GM21423 (cell line): ENCODE data around the gene PITX3.
"Not testable (repeated sequence)": the region's sequence is repeated elsewhere in the genome, so short reads cannot be mapped to it uniquely, and the experiment has no call there.

Experiments used
- ATAC-seq: cut with Tn5 transposase; IDR thresholded peaks from one replicate; pipeline ENCODE4 v1.9.1; 2021; ENCODE audit warnings: mild to moderate bottlenecking, moderate library complexity; ENCODE audit not compliant: unreplicated experiment

Gene PITX3

DNA sequence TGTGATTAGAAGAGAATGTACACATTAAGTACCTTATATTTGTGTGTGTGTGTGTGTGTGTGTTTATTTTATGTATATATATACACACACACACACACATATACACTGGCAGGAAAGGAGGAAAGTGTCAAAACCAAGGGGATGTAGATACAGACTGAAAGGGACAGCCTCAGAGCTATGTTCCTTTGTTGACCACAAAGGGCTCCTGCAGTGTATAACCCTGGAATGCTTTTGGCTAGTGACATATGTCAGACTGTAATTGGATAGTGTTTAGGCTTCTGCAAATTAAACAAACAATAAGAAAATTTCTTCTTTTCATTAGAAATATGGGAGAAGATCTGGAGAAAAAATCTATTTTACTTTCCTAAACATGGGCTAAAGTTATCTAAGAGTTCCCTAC, 19.9 kb upstream of the PITX3 start:
- no peak for ATAC-seq

DNA sequence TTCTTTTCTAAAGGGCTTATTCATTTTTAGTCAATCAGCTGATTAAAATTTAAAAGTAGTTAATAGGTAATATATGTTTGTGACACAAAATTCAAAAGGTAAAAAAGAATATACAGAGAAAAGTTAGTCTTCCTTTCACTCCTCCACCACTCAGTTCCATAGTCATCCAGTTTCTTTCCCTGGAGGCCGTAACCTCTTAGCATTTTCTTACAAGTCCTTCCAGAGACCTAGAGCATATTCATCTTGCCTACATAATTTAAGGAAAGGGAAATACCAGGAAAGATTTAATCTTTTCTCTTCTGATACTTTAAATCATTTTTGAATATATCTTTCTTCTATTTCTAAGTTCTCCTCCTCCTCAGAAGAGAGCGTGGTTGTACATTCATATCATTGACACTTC, 14.1 kb upstream of the PITX3 start:
- ATAC-seq = no peak

DNA sequence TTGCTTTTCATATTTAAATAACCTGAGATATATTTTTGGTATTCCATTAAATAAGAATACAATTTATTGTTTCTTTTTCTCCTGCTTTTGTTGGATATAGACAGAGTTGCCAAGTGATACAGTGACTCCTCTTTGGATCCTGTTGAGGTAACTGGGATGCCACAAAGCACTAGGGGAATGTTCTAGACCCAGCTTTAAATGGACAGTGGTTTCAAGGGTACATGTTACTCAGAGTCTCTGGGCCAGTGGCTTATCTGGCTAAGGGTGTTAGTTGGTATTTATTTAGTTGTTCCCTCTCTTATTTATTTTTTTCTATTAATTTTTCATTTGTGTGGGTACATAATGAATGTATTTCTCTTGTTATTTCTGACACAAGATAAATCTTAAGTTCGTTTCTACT, 13.1 kb upstream of the PITX3 start:
- no peak for ATAC-seq

DNA sequence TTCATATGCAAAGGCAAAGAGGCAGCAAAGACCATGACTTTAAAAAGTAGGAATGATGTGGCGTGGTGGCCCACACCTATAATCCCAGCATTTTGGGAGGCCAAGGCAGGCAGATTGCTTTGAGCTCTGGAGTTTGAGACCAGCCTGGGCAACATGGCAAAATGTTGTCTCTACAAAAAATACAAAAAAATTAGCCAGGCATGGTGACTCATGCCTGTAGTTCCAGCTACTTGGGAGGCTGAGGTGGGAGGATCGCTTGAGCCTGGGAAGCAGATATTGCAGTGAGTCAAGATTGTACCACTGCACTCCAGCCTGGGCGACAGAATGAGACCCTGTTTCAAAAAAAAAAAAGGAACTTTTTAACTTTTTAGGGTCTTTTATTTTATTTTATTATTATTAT, 11.2 kb upstream of the PITX3 start:
- not testable (repeated sequence) for ATAC-seq

DNA sequence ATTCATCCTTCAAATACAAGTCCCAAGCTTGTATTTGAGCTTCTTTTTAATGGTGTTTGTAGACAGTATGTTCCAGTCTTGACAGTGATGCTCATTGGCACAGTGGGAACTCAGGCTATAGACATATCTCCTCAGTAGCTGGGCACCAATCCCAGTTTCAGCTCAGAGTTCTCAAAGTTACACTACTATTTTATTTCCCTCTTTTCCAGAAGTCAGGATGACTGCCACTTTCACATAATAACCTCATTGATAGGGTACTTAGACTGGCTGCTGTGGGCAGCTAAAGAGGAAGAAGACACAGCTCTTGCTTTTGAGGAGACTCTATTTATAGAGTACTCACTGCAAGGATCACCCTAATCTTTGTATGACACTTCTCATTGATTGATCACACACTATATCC, 6.4 kb upstream of the PITX3 start:
- ATAC-seq = no peak

DNA sequence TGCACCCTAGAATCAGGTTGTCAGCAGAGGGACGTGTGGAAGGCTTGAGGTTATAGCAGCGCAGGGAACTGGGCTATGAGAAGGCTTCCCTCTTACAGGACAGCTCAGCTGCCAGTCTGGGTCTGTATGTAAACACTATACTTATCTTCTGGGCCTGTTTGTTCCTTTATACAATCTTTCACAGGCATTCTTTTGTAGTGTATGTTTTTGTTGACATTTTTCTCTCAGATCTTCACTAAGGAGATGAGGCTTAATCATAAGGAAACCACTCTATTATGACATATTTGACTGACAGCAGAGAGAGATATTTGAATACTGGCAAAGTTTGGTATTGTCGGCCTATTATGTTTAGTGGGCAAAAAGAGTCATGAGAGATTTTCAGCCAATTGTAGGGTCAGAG, 4.9 kb upstream of the PITX3 start:
- ATAC-seq = no peak

DNA sequence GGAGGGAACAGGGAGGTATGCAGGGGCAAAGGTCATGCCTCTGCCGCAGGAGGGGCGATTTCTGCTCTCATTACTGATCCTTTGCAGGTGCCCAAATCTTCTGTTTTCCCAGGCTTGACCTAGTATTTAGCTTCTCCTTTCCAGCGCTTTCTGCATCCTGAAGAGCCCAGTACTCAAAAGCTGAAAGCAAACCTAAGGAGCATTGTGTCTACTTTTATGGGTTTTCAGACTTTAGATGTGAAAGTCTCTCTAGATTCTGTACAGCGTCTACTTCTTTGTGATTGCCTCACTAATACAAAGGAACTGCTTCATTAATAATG, 4.6 kb upstream of the PITX3 start:
- no peak for ATAC-seq

DNA sequence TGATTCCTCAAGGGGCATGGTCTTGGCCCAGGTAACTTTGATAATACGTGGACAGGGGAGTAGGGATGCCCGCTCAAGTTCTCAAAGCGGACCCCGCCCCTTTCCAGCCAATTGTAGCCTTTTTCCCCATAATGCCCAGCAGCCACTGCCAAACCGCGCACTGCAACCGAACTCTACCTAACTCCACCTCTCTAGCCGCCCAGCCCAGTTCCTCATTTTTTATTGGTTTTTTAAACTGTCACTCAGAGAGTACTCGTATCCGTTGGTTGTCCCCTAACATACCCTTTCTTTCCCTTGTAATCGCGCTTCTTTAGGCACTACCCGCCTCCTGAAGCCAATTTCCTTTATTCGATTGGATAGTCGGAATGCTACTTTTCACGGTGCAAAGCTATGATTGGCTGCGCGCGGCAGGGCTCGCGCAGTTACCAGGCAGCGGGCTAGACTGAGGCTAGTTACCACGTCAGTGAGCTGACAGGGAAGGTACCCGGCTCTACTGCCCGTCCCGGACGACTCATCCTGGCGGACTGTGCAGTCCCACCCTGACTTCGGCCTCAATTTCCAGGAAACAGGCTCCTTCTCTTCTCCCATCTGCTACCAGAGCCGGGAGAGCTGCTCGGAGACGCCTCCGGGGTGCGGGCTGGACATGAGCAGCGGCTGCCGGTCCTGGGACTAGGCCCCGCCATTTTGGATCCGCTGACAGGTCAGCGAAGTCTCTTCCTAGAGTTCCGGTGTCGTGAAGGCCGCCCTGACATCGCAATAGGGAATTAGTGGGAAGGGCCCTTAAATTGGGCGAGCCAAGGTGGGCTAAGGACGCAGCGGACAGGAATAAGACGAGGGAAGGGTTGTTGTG, 4.0 kb upstream of the PITX3 start, which contains the start of gene GBF1:
Gene GBF1, plus strand, starts transcription at position 451 of the 850 bp plus-strand sequence. CDS start 13,407 bp downstream, outside the sequence.
- ATAC-seq = peak; percentile 85

DNA sequence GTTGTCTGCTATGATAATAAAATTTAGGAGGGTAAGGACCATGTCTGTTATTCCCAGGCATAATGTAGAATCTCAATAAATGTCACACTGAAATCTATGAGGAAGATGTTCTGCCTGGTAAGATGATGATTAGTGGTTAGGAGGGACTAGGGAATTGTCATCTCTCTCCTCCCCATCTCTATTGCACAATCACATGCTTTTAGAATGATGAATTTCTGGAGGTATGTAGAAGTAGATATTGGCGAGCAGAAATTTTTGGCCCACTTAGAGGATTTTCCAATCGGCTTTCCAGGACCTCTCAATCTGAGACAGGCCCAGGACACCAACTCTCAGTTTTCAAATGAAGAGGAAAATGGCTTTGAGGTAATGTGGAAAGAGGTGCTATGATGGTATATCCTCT, 2.0 kb upstream of the PITX3 start:
- no peak for ATAC-seq

DNA sequence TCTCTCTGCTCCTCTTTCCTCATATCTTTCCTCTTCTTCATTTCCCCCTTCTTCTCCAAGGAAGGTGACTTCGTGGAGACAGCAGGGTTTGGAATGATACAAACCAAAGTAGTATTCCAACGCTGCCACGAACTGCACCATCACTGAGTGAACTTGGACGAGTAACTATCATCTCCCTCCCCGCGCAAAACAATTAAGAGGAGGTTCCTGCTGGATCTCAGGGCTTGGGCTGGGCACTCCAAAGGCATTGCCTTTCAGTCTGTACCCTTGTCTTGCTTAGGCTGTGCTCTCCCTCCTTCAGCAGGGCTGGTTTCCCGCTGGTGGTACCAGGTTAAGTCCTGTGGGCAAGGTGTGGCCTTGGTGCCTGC, 790 bp upstream of the PITX3 start:
- no peak for ATAC-seq

DNA sequence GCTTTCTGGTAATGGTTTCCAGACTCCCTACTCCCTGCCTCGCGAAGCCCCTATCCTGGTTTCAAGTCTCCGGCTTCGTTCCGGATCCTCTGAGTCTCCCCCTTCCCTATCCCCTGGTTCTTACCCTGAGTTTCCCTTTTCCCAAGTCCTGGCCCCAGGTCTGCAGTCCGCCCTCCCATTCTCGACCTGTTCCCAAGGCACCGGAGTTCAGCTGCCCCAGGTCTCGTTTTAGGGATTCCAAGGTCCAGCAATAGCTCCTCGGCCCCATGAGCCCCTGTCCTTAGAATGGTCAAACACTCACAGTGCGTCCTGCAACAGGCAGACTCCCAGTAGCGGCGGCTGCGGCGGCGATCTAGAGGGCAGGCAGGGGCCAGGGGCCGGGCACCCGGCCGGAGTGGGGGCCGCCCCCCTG, 274 bp downstream of the PITX3 start:
- peak; percentile 1 for ATAC-seq

DNA sequence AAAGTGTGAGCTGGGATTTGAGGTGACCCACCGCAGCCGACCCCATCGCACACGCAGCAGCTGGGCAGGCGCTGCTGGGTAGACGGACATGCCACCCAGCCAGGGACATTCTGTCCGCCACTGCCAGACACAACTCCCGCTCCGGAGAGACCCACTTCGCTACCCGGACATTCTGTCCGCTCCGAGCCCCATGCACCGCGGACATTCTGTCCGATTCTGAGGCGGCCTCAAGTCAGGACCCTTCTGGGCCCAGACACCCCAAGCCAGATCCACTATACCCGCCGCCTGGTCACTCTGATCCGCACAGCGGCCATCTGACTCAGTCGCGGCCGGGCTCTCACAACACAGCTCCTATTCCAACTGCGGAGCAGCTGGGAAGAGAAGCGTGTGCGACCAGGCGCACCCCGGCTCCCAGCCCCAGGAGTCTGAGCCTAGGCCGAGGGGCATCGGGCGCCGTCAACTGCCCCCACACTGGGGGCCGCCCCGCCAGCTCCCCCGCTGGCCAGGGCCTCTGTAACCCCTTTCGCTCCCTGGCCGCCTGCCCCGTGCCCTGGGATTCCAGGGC, 763 bp downstream of the PITX3 start:
- ATAC-seq = no peak

DNA sequence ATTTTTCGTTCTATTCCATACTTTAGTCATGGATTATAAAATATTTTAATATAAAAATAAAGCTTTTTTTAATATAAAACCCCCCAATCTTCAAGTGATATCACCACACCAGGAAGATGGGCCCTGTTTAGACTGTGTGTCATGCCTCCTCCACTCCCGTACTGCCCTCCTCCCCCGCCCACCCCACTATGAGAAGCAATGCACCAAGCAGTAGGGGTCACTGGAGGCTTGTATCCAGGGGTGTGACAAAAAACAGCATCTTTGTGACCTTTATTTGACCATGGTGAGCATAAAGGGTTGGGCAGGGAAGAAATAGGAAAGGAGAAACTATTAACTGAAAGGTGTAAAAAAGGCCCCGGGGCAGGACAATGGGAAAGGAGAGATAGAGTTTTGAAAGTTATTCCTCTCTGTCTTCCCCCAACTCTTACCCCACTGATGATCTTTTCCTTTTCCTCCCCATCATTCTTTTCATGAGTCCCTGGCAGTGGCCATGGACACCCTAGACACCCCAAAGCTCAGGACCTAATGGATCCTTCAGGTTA, 3.5 kb downstream of the PITX3 start:
- no peak for ATAC-seq

DNA sequence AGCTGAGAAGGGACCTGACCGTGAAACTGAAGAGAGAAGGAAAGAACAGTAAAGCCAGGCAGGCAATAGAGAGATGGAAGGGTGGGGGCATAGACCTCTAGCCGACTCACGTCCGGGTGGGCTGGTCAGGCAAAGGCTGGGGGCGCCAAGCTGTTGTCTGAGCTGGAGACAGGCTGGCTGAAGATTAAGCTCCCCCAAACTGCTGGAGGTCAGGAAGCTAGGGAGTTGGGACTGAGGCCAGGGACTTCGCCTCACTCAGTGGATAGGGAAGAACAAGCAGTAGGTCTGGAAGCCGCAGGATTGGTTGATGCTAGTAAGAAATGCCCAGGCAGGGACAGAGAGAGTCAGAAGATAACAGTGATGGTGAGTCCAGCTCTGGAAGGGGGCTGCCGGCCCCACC, 5.3 kb downstream of the PITX3 start:
- ATAC-seq = no peak

DNA sequence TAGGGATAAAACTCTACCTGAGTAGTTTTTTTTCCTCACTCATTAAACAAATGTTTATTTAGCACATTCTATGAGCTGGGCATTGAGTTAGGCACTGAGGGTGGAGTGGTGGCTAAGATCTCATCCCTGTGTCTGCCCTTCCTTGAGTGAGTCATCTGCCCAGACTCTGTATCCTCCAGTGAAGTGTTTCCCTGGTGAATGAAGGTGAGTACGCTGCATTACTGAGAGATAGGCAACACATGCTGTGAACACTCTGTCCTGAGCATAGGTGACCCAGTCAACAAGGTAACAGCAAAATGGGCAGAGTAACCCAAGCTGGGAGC, 5.8 kb downstream of the PITX3 start:
- ATAC-seq = no peak

DNA sequence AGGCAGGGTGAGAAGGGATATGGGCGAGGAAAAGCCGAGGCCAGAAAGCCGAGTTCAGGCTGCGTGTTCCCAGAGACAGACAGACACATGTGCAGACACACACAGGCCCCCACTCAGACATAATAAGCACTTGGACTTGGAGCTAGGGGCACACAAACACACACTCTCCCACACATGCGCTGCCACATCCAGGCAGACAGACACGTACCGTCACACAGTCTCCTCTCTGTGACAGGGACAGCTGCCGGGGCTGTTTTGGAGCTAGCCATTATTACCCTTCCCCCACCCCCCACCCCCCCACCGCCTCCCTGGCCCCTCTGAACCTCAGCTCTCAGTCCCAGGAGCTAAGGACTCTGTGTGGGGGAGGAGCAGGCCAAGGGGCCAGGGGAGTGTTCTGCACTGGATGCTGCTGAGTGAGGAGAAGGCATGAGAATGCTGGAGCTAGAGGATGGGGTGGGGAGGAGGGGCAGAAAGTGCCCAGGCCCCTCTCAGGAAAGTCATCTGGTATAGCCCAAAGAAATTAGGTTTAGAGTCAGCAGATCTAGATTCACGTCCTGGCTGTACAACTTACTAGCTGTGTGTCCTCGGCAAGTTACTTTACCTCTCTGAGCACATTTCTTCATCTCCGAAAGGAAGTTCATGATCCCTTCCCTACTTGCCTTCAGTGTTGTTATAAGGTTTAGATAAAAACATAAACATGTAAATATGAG, 6.3 kb downstream of the PITX3 start:
- no peak for ATAC-seq

DNA sequence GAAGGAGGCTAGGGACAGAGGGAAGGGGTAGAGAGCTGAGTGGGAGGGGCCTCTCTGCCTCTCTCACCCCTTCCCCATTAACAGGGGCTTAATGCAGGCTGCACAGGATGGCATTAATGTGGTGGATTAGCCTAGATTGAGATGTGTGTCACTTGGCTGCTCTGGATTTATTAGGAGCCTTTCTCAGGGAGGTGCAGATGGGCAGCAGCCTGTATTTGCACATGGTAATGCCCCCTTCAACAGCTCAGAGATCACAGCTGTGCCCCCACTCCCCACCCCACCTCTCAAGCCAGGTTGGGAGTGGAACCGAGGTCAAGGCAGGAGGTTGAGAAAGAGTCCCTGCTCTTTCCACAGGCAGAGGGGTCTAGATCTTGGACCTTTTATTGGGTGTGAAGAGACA, 7.3 kb downstream of the PITX3 start:
- no peak for ATAC-seq

DNA sequence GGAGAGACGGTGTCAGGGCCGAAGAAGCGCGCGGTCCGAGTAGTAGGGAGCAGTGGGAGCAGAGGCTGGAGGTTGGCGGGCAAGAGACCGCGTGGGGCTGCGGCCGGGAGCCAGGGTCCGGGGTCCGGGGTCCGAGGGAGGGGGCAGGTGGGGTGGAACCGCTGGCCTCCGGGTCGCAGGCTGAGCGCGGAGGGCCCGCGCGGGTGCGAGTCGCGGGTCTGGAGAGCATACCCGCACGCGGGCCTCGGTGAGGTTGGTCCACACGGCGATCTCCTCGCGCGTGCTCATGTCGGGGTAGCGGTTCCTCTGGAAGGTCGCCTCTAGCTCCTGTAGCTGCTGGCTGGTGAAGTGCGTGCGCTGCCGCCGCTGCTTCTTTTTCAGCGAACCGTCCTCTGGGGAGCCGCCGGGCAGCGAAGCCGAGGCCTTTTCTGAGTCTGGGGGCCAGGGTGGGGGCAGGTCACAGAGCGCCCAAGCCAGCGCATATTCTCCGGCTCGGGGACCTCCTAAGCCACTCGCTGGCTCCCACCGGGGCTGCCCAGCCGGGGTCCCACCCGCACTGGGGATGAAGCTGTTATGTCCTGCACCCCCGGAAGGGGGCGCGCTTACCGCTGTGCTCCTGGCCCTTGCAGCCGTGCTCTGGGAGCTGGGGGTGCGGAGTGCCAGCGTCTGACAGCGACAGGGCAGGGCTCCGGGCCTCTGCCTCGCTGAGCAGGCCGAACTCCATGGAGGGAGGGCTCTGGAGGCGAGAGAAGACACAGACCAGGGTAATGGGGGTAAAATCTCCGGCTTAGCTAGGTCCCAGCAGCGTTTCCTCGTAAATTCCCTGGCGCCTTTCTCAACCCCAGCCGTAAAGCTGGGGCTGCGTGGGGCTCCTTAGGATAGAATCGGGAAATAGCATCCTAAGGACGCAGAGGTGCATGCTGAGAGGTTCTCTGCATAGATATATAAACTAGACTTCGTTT, 9.7 kb downstream of the PITX3 start:
- ATAC-seq = no peak

DNA sequence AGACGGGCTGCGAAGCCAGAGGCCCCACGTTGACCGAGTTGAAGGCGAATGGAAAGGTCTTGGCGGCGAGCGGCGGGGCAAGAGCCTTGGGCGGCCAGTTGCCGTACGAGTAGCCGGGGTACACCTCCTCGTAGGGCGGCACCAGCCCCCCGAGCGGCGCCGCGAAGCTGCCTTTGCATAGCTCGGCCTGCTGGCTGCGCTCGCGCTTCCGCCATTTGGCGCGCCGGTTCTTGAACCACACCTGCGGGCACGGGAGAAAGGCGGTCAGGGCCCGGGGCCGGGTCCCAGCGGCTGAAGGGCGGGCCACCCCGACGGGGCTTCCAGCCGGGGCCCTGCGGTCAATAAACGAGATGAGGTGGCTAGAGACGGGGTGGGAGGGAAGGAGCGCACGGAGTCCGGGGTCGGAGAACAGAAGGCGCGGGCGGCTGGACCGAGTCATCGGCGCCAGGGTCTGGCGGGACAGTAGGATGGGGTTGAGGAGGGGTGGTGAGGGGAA, 10.4 kb downstream of the PITX3 start:
- no peak for ATAC-seq

DNA sequence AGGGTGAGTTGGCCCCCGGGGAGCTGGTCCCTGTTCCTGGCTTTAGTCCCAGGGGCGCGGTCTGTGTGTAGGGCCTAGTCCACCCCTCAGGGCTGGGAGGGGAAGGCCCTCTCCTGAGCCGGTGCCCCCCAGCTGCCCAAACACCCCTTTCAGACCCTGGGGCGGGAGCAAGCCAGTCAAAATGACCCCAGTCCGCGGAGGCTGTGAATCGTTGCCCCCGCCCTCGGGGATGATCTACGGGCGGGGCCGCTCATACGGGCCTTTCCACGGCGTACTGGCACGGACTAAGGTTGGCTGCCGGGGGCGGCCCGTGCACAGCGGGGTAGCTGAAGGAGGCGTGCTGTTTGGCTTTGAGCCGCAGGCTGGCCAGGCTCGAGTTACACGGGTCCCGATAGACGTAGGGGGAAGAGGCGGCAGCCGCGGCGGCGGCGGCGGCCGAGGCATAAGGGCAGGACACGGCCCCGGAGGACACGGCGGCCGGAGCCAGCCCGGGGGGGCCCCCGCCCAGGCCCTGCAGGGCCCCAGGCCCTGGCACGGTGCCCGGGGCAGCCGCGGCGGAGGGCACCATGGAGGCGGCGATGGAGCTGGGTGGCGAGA, 10.9 kb downstream of the PITX3 start:
- ATAC-seq = no peak
